Measurements from ENCODE around the gene CDH4. TPM values are rescaled to one million over a fixed set of nuclear protein-coding genes. Genes with fewer than 3 reads are reported as not detected.

CDH4 gene
- total and polyA plus RNA-seq, 2 of the 4 experiments (the other 2 are of a cell fraction) = 1.6 to 3.5 TPM

DNA sequence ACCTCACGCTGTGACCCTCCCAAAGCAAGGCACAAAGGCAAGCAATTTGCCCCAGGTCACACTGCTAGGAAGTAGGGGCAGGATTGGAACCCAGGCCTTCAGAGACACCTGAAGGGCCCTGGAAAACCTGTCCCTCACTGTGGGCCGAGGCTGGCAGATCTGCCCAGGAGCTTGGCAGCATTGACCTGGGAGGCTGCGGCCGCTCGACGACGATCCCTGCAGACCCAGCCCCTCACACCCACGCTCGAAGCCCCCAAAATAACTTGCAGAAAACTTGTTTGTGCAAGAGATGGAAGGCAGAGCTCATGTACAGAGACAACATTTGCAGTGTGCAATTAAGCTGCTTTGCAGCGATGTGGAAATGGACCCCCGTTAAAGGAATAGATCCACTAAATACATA is 562.2 kb downstream of the CDH4 start:
- BruUV-seq (replicated peaks) = no TSS peak
- dilution Hi-C loops (cut with HindIII; ENCODE audit: low sequenced_read_pairs, unreplicated experiment) = no loop called here
- H3K4me3 ChIP-seq (ENCODE audit: insufficient read depth, low read depth, low read length) = no peak overlapping the region

More for the DNA sequence above, 562.2 kb downstream of the CDH4 start:
- Histone ChIP-seq H4K20me1 (ENCODE audit: insufficient read depth, low read length) (no peaks in the 10 kb centered on the region), H2AK9ac (replicated peaks; ENCODE audit: low read depth, low read length, poor library complexity) (no peak overlapping the region), H3K27ac (ENCODE audit: insufficient read depth, low read length) (no peak overlapping the region), H4K91ac (ENCODE audit: insufficient read depth, low read depth, low read length) (no peak overlapping the region), H3K4me2 (ENCODE audit: low read depth, low read length) (no peak overlapping the region), H2BK20ac (ENCODE audit: low read depth, low read length) (no peak overlapping the region), H3K23ac (ENCODE audit: low read depth, low read length) (no peak overlapping the region), H3K4ac (ENCODE audit: low read depth, low read length) (no peak overlapping the region), H4K8ac (ENCODE audit: low read depth in 2 of 2, low read length in 2 of 2) (no peak overlapping the region), H3K9ac (ENCODE audit: low read depth, low read length) (no peak overlapping the region), H3K18ac (ENCODE audit: low read depth, low read length) (no peak overlapping the region), H3K56ac (ENCODE audit: extremely low read depth, insufficient read depth, low read length) (no peak overlapping the region), H3K9me3 (ENCODE audit: control insufficient read depth, insufficient read depth, low read length) (no peaks in the 10 kb centered on the region), H2BK15ac (ENCODE audit: low read depth, low read length) (no peak overlapping the region), H3K9me1 (ENCODE audit: insufficient read depth, low read length) (no peaks in the 10 kb centered on the region), H3K36me3 (ENCODE audit: control insufficient read depth, insufficient read depth, low read length) (no peaks in the 10 kb centered on the region), H2BK120ac (ENCODE audit: low read depth, low read length) (no peak overlapping the region), H4K5ac (ENCODE audit: low read depth, low read length) (no peak overlapping the region), H3K27me3 (ENCODE audit: control insufficient read depth, insufficient read depth, low read length) (peaks cover 2% of the 10 kb centered on the region; the same call in 1 of the 2 replicates), H2BK5ac (ENCODE audit: low read depth, low read length, poor library complexity, severe bottlenecking) (no peak overlapping the region), H3K79me1 (ENCODE audit: low read depth in 1 of 2, low read length in 2 of 2) (no peaks in the 10 kb centered on the region), H3K4me1 (ENCODE audit: control insufficient read depth, insufficient read depth, low read length) (no peaks in the 10 kb centered on the region), H2AK5ac (ENCODE audit: low read depth, low read length) (no peak overlapping the region), H3K14ac (replicated peaks; ENCODE audit: low read depth, low read length) (no peak overlapping the region), H2AFZ (replicated peaks; ENCODE audit: low read length, poor library complexity) (no peak overlapping the region)
- in situ Hi-C loops (cut with MboI; ENCODE audit: low sequenced_read_pairs) = no loop called here
- intact Hi-C loops (cut with micrococcal nuclease) = no loop called here
- WGBS, 2 experiments (ENCODE audit: extremely low coverage in 2 of 2, insufficient read length in 1 of 2) = 88% methylated on average over 6 of the region's 11 CpGs; no CpG with 5 or more reads in 1 of the 2 experiments
- ATAC-seq (ENCODE audit: low read depth) (no peak), DNase-seq (no peak)
- ChIA-PET POLR2A (ENCODE audit: unreplicated experiment) (no interaction called here), CTCF (interaction anchor here (0.7 kb wide), 1 partner anchor 12 kb away, joined by 3 read pairs; no protein-coding TSS in a partner anchor)
- TF ChIP-seq MXI1 (IDR thresholded peaks at IDR 0.05; ENCODE audit: borderline replicate concordance, low read depth, low read length) (no peak), RCOR1 (IDR thresholded peaks at IDR 0.05; ENCODE audit: insufficient replicate concordance, low read length) (no peak), CHD1 (IDR thresholded peaks at IDR 0.05; ENCODE audit: low read depth, low read length) (no peak), NFE2L2 (IDR thresholded peaks at IDR 0.05; ENCODE audit: low read depth, low read length) (no peak), MAFK (IDR thresholded peaks at IDR 0.05; ENCODE audit: low read depth, low read length) (no peak), MAZ (IDR thresholded peaks at IDR 0.05; ENCODE audit: borderline replicate concordance, low read depth, low read length) (no peak), POLR2A (IDR thresholded peaks at IDR 0.05; ENCODE audit: low read depth, low read length) (no peak), CEBPB (IDR thresholded peaks at IDR 0.05; ENCODE audit: low read depth, low read length) (no peak), SMC3 (IDR thresholded peaks at IDR 0.05; ENCODE audit: low read depth, low read length) (no peak)
- TF ChIP-seq, protein P1, sequence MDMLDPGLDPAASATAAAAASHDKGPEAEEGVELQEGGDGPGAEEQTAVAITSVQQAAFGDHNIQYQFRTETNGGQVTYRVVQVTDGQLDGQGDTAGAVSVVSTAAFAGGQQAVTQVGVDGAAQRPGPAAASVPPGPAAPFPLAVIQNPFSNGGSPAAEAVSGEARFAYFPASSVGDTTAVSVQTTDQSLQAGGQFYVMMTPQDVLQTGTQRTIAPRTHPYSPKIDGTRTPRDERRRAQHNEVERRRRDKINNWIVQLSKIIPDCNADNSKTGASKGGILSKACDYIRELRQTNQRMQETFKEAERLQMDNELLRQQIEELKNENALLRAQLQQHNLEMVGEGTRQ (IDR thresholded peaks at IDR 0.05; ENCODE audit: low read depth, low read length) = no peak
- TF ChIP-seq, protein P2, sequence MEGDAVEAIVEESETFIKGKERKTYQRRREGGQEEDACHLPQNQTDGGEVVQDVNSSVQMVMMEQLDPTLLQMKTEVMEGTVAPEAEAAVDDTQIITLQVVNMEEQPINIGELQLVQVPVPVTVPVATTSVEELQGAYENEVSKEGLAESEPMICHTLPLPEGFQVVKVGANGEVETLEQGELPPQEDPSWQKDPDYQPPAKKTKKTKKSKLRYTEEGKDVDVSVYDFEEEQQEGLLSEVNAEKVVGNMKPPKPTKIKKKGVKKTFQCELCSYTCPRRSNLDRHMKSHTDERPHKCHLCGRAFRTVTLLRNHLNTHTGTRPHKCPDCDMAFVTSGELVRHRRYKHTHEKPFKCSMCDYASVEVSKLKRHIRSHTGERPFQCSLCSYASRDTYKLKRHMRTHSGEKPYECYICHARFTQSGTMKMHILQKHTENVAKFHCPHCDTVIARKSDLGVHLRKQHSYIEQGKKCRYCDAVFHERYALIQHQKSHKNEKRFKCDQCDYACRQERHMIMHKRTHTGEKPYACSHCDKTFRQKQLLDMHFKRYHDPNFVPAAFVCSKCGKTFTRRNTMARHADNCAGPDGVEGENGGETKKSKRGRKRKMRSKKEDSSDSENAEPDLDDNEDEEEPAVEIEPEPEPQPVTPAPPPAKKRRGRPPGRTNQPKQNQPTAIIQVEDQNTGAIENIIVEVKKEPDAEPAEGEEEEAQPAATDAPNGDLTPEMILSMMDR (conservative IDR thresholded peaks at IDR 0.05; ENCODE audit: low read depth, low read length) = no peak
- TF ChIP-seq, protein P3, sequence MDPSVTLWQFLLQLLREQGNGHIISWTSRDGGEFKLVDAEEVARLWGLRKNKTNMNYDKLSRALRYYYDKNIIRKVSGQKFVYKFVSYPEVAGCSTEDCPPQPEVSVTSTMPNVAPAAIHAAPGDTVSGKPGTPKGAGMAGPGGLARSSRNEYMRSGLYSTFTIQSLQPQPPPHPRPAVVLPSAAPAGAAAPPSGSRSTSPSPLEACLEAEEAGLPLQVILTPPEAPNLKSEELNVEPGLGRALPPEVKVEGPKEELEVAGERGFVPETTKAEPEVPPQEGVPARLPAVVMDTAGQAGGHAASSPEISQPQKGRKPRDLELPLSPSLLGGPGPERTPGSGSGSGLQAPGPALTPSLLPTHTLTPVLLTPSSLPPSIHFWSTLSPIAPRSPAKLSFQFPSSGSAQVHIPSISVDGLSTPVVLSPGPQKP (IDR thresholded peaks at IDR 0.05; ENCODE audit: borderline replicate concordance, low read depth, low read length) = no peak

All from IMR-90 (cell line).